ENCODE results near the gene KCNG4.

GRCh38 chr16:84247844-84248243 is 8.0 kb upstream of the KCNG4 start:
- no peak for TF ChIP-seq EZH2 (IDR thresholded peaks at IDR 0.05; ENCODE audit: borderline replicate concordance, control insufficient read depth, low read depth, low read length)
- TF ChIP-seq CBFB (IDR thresholded peaks at IDR 0.05; ENCODE audit: low read depth), result no peak
- no peak for TF ChIP-seq ASH2L (IDR thresholded peaks at IDR 0.05; ENCODE audit: borderline replicate concordance, low read depth)
- TF ChIP-seq USF2 (IDR thresholded peaks at IDR 0.05; ENCODE audit: borderline replicate concordance, low read depth, low read length), result no peak
- TF ChIP-seq BCLAF1 (IDR thresholded peaks at IDR 0.05), result no peak
- TF ChIP-seq CTCF (IDR thresholded peaks at IDR 0.05 in 2 of 3, conservative IDR thresholded peaks at IDR 0.05 in 1 of 3; ENCODE audit: control insufficient read depth in 2 of 3, extremely low read depth in 1 of 3, insufficient read depth in 1 of 3, low read depth in 3 of 3, low read length in 3 of 3), result no peak
- TF ChIP-seq NFYB (IDR thresholded peaks at IDR 0.05; ENCODE audit: insufficient read depth, low read depth, low read length), result no peak
- TF ChIP-seq MAX (IDR thresholded peaks at IDR 0.05; ENCODE audit: low read depth, low read length), result no peak
- TF ChIP-seq POLR2AphosphoS5 (IDR thresholded peaks at IDR 0.05; ENCODE audit: low read length), result no peak
- TF ChIP-seq, protein P1, sequence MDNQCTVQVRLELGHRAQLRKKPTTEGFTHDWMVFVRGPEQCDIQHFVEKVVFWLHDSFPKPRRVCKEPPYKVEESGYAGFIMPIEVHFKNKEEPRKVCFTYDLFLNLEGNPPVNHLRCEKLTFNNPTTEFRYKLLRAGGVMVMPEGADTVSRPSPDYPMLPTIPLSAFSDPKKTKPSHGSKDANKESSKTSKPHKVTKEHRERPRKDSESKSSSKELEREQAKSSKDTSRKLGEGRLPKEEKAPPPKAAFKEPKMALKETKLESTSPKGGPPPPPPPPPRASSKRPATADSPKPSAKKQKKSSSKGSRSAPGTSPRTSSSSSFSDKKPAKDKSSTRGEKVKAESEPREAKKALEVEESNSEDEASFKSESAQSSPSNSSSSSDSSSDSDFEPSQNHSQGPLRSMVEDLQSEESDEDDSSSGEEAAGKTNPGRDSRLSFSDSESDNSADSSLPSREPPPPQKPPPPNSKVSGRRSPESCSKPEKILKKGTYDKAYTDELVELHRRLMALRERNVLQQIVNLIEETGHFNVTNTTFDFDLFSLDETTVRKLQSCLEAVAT (IDR thresholded peaks at IDR 0.05), result no peak
- no peak for TF ChIP-seq MYC (IDR thresholded peaks at IDR 0.05; ENCODE audit: insufficient read depth, insufficient read length, insufficient replicate concordance, low read length, severe bottlenecking)
- no peak for TF ChIP-seq POLR2A (IDR thresholded peaks at IDR 0.05; ENCODE audit: low read depth, low read length)
- TF ChIP-seq JUNB (IDR thresholded peaks at IDR 0.05), result no peak

All from GM12878 (cell line).